Neural progenitor cell (in vitro differentiated cells): ENCODE data around the gene FBXL15. TPM values are rescaled to one million over a fixed set of nuclear protein-coding genes. Genes with fewer than 3 reads are reported as not detected.

ENCODE experiments used
- DNase-seq: peaks from one replicate; pipeline ENCODE4 v3.0.0-alpha.2; 2016; ENCODE audit warnings: low spot score
- H2AFZ ChIP-seq: fragments of 200-600 bp; sonication (generic); replicated peaks from 2 replicates; pipeline ENCODE4 v1.6.1; 2016; ENCODE audit warnings: antibody characterized with exemption
- H3F3A ChIP-seq: fragments of 200-600 bp; sonication (generic); 2 replicates; pipeline ENCODE4 v1.6.1; 2016; ENCODE audit warnings: antibody characterized with exemption, low read depth
- H3K27ac ChIP-seq: fragments of 200-600 bp; sonication (generic); 2 replicates; pipeline ENCODE4 v1.5.1; 2016; ENCODE audit warnings: mild to moderate bottlenecking
- H3K27me3 ChIP-seq: fragments of 200-600 bp; sonication (generic); 2 replicates; pipeline ENCODE4 v1.6.1; 2016; ENCODE audit warnings: mild to moderate bottlenecking, moderate library complexity
- H3K36me3 ChIP-seq: fragments of 200-600 bp; sonication (generic); 2 replicates; pipeline ENCODE4 v1.5.1; 2016
- H3K4me1 ChIP-seq: fragments of 200-600 bp; sonication (generic); 2 replicates; pipeline ENCODE4 v1.6.1; 2016; ENCODE audit warnings: mixed run types
- H3K4me2 ChIP-seq: fragments of 200-600 bp; sonication (generic); 2 replicates; pipeline ENCODE4 v1.6.1; 2016
- H3K4me3 ChIP-seq: fragments of 200-600 bp; sonication (generic); 2 replicates; pipeline ENCODE4 v1.5.1; 2016
- H3K79me2 ChIP-seq: fragments of 200-600 bp; sonication (generic); 2 replicates; pipeline ENCODE4 v1.6.1; 2016; ENCODE audit warnings: low read depth
- H3K9ac ChIP-seq: fragments of 200-600 bp; sonication (generic); 2 replicates; pipeline ENCODE4 v1.6.1; 2016
- H3K9me3 ChIP-seq: fragments of 200-600 bp; sonication (generic); 2 replicates; pipeline ENCODE4 v1.5.1; 2016; ENCODE audit warnings: low read depth
- H4K20me1 ChIP-seq: fragments of 200-600 bp; sonication (generic); 2 replicates; pipeline ENCODE4 v1.6.1; 2016; ENCODE audit warnings: low read depth
- H3K27ac Mint-ChIP-seq: 3 replicates; pipeline ENCODE4 v1.8.0; 2021; ENCODE audit warnings: mixed read lengths
- H3K27me3 Mint-ChIP-seq: 2 replicates; pipeline ENCODE4 v1.8.0; 2022; ENCODE audit warnings: low read depth, mild to moderate bottlenecking, inconsistent platforms, moderate library complexity, mixed read lengths; ENCODE audit not compliant: insufficient read depth
- H3K36me3 Mint-ChIP-seq: 3 replicates; pipeline ENCODE4 v1.8.0; 2021; ENCODE audit warnings: mixed read lengths
- H3K4me1 Mint-ChIP-seq: 3 replicates; pipeline ENCODE4 v1.8.0; 2021; ENCODE audit warnings: mixed read lengths
- H3K4me3 Mint-ChIP-seq: 3 replicates; pipeline ENCODE4 v1.8.0; 2021; ENCODE audit warnings: mild to moderate bottlenecking, moderate library complexity, mixed read lengths
- H3K9me3 Mint-ChIP-seq: 3 replicates; pipeline ENCODE4 v1.8.0; 2020; ENCODE audit warnings: mixed read lengths
- EZH2 ChIP-seq: fragments of 200-600 bp; sonication (generic); IDR thresholded peaks from 2 replicates; pipeline ENCODE4 v1.6.1; 2017; ENCODE audit warnings: antibody characterized with exemption, mild to moderate bottlenecking, moderate library complexity
- EZH2phosphoT487 ChIP-seq: fragments of 200-600 bp; sonication (generic); IDR thresholded peaks from 2 replicates; pipeline ENCODE4 v1.6.1; 2017; ENCODE audit warnings: antibody characterized with exemption
- total RNA-seq: library from RNA; depleted of rRNA; stranded (reverse); fragments of >200 nt; gene quantifications from 2 replicates; pipeline ENCODE4 v1.2.3, GENCODE V29; 2015; ENCODE audit warnings: low replicate concordance
- TF ChIP-seq, protein P1 (sequence below): fragments of 200-600 bp; sonication (generic); IDR thresholded peaks from 2 replicates; pipeline ENCODE4 v1.5.1; 2017; ENCODE audit warnings: antibody characterized with exemption, mild to moderate bottlenecking

FBXL15 gene
- total RNA-seq, 1 donor from 2014 or later: 4.4 TPM

DNA sequence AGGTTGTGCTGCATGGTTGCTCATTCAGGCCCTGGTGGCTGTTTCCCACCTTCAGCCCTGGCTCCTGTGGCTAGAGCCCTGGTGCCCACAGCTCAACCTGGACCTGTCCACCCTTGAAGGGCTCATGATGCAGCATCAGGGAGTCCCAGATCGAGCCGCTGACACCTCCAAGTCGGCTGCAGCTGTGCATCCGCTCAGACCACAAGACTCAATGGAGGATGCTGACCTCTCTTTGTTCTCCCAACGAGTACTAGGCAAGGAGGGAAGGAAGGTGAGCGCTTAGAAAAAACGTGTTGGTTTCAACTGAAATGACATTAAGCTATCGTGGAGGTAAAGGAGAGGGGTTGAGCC, 40.2 kb downstream of the FBXL15 start:
- TF ChIP-seq EZH2phosphoT487 (no peak), EZH2 (no peak)
- TF ChIP-seq, protein P1, sequence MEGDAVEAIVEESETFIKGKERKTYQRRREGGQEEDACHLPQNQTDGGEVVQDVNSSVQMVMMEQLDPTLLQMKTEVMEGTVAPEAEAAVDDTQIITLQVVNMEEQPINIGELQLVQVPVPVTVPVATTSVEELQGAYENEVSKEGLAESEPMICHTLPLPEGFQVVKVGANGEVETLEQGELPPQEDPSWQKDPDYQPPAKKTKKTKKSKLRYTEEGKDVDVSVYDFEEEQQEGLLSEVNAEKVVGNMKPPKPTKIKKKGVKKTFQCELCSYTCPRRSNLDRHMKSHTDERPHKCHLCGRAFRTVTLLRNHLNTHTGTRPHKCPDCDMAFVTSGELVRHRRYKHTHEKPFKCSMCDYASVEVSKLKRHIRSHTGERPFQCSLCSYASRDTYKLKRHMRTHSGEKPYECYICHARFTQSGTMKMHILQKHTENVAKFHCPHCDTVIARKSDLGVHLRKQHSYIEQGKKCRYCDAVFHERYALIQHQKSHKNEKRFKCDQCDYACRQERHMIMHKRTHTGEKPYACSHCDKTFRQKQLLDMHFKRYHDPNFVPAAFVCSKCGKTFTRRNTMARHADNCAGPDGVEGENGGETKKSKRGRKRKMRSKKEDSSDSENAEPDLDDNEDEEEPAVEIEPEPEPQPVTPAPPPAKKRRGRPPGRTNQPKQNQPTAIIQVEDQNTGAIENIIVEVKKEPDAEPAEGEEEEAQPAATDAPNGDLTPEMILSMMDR: no peak
- Histone ChIP-seq H3K9ac (no peak overlapping the region), H3K4me3 (no peak overlapping the region), H2AFZ (peak overlapping the region; percentile 94), H3K27ac (no peak overlapping the region), H3K79me2 (no peaks in the 10 kb centered on the region), H3K4me2 (peak overlapping the region; percentile 88), H3F3A (peaks cover 29% of the 10 kb centered on the region), H3K4me1 (peaks cover 20% of the 10 kb centered on the region), H3K27me3 (peaks cover 31% of the 10 kb centered on the region), H3K36me3 (no peaks in the 10 kb centered on the region), H4K20me1 (peaks cover 9% of the 10 kb centered on the region), H3K9me3 (no peaks in the 10 kb centered on the region)
- peaks cover 31% of the 10 kb centered on the region for H3K4me1 Mint-ChIP-seq
- peaks cover 10% of the 10 kb centered on the region for H3K27me3 Mint-ChIP-seq
- H3K9me3 Mint-ChIP-seq: no peaks in the 10 kb centered on the region
- no peak for DNase-seq
- H3K27ac Mint-ChIP-seq: peak overlapping the region; percentile 75
- peak overlapping the region; percentile 92 for H3K4me3 Mint-ChIP-seq
- H3K36me3 Mint-ChIP-seq: peaks cover 1% of the 10 kb centered on the region

- Histone ChIP-seq H3K79me2 (no peaks in the 10 kb centered on the region), H3K27me3 (peaks cover 31% of the 10 kb centered on the region), H3K4me2 (peak overlapping the region; percentile 88), H3K9me3 (no peaks in the 10 kb centered on the region), H3K27ac (no peak overlapping the region), H3K36me3 (no peaks in the 10 kb centered on the region), H3K4me3 (peak overlapping the region; percentile 49), H3F3A (peaks cover 25% of the 10 kb centered on the region), H3K4me1 (peaks cover 17% of the 10 kb centered on the region), H2AFZ (peak overlapping the region; percentile 94), H3K9ac (no peak overlapping the region), H4K20me1 (peaks cover 9% of the 10 kb centered on the region)
- Mint-ChIP-seq H3K9me3 (no peaks in the 10 kb centered on the region), H3K4me1 (peaks cover 30% of the 10 kb centered on the region), H3K4me3 (peak overlapping the region; percentile 92), H3K36me3 (peaks cover 1% of the 10 kb centered on the region), H3K27me3 (peaks cover 10% of the 10 kb centered on the region), H3K27ac (no peak overlapping the region)
- TF ChIP-seq EZH2 (peak; percentile 30), EZH2phosphoT487 (peak; percentile 23)
- TF ChIP-seq, protein P1: no peak
- peak; percentile 99 for DNase-seq
These were observed 40.8 kb downstream of the FBXL15 start for GRCh38 chr10:102461187-102462054.

- H3K27ac Mint-ChIP-seq: no peak overlapping the region
- peaks cover 30% of the 10 kb centered on the region for H3K4me1 Mint-ChIP-seq
- Histone ChIP-seq H3K9me3 (no peaks in the 10 kb centered on the region), H3K27ac (no peak overlapping the region), H2AFZ (no peak overlapping the region), H3K9ac (no peak overlapping the region), H3K79me2 (no peaks in the 10 kb centered on the region), H3F3A (peaks cover 25% of the 10 kb centered on the region), H4K20me1 (peaks cover 9% of the 10 kb centered on the region), H3K36me3 (no peaks in the 10 kb centered on the region), H3K27me3 (peaks cover 31% of the 10 kb centered on the region), H3K4me1 (peaks cover 17% of the 10 kb centered on the region), H3K4me3 (peak overlapping the region; percentile 6), H3K4me2 (peak overlapping the region; percentile 88)
- peak overlapping the region; percentile 92 for H3K4me3 Mint-ChIP-seq
- peaks cover 1% of the 10 kb centered on the region for H3K36me3 Mint-ChIP-seq
- no peaks in the 10 kb centered on the region for H3K9me3 Mint-ChIP-seq
- DNase-seq: no peak
- peaks cover 10% of the 10 kb centered on the region for H3K27me3 Mint-ChIP-seq
- TF ChIP-seq, protein P1: no peak
- no peak for TF ChIP-seq EZH2phosphoT487
- TF ChIP-seq EZH2: no peak
These were observed 41.9 kb downstream of the FBXL15 start for GRCh38 chr10:102462512-102463054.
